ENCODE results near the gene CISTR.
"Not testable (repeated sequence)": the region's sequence is repeated elsewhere in the genome, so short reads cannot be mapped to it uniquely, and the experiment has no call there.

CISTR gene

DNA sequence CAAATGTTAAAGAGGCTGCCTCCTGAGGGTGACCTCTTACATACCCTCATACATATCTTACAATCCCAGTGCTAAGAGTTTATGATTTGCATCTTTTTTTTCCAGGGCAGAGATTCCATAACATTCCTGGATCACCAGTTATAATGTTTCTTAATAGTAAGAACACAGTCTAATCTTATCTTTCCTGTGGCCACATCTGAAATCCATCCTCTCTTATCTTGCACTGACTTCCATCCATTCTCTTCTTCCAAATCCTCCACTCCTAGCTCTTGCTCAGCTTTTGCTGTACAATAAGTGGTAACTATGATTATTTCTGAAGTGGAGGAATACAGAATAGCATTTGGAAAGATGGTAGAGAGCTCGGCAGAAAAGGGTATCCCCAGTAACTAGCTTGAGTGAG is 30.8 kb downstream of the CISTR start:
- in situ Hi-C loops (cut with HindIII; ENCODE audit: low pct_ligation_motif_present, low sequenced_read_pairs): no loop called here
- no peak for DNase-seq

DNA sequence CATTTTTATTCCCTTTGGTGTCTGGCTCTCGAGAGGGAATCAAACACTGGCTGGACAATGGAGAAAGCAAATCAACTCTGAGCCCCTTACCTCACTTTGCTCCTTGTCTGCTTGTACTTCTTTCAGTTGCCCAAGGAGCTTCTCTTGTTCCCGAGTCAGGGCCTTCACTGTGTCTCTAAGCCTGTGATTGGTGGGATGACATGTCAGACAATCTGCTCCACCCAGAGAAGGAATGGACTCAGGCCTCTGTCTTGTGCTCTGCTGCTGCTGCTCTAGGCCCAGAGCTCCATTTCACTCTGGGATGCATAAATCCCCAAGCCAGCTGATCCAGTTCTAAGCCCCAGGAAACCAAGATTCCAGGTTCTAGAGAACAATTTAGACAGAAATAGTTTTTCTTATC is 32.1 kb downstream of the CISTR start:
- in situ Hi-C loops (cut with HindIII; ENCODE audit: low pct_ligation_motif_present, low sequenced_read_pairs): no loop called here
- Histone ChIP-seq H3K36me3 (replicated peaks) (peaks cover 41% of the 10 kb centered on the region), H3K27me3 (replicated peaks) (no peaks in the 10 kb centered on the region), H3K4me3 (ENCODE audit: low read depth, low read length) (no peak overlapping the region), H3K27ac (no peak overlapping the region)
- TF ChIP-seq, protein P1, sequence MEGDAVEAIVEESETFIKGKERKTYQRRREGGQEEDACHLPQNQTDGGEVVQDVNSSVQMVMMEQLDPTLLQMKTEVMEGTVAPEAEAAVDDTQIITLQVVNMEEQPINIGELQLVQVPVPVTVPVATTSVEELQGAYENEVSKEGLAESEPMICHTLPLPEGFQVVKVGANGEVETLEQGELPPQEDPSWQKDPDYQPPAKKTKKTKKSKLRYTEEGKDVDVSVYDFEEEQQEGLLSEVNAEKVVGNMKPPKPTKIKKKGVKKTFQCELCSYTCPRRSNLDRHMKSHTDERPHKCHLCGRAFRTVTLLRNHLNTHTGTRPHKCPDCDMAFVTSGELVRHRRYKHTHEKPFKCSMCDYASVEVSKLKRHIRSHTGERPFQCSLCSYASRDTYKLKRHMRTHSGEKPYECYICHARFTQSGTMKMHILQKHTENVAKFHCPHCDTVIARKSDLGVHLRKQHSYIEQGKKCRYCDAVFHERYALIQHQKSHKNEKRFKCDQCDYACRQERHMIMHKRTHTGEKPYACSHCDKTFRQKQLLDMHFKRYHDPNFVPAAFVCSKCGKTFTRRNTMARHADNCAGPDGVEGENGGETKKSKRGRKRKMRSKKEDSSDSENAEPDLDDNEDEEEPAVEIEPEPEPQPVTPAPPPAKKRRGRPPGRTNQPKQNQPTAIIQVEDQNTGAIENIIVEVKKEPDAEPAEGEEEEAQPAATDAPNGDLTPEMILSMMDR (IDR thresholded peaks at IDR 0.05; ENCODE audit: low read depth, low read length, missing control alignments): no peak
- no peak for DNase-seq

More for the DNA sequence above, 30.8 kb downstream of the CISTR start:
- no peaks in the 10 kb centered on the region for H3K27me3 ChIP-seq (replicated peaks)
- peaks cover 34% of the 10 kb centered on the region for H3K36me3 ChIP-seq (replicated peaks)
- TF ChIP-seq, protein P1 (IDR thresholded peaks at IDR 0.05; ENCODE audit: low read depth, low read length, missing control alignments): no peak
- no peak overlapping the region for H3K4me3 ChIP-seq (ENCODE audit: low read depth, low read length)
- H3K27ac ChIP-seq: no peak overlapping the region

DNA sequence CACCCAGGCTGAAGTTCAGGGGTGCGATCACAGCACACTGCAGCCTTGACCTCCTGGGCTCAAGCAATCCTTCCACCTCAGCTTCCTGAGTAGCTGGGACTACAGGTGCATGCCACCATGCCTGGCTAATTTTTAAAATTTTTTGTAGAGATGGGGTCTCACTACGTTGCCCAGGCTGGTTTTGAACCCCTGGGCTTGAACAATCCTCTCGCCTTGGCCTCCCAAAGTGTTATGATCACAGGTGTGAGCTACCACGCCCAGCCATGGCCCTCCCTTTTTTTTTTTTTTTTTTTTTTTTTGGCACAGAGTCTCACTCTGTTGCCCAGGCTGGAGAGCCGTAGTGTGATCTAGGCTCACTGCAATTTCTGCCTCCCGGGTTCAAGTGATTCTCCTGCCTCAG is 33.2 kb downstream of the CISTR start:
- in situ Hi-C loops (cut with HindIII; ENCODE audit: low pct_ligation_motif_present, low sequenced_read_pairs); DNase-seq; H3K27me3 ChIP-seq (replicated peaks); H3K4me3 ChIP-seq (ENCODE audit: low read depth, low read length); H3K27ac ChIP-seq: not testable (repeated sequence)
- peaks cover 36% of the 10 kb centered on the region for H3K36me3 ChIP-seq (replicated peaks)

DNA sequence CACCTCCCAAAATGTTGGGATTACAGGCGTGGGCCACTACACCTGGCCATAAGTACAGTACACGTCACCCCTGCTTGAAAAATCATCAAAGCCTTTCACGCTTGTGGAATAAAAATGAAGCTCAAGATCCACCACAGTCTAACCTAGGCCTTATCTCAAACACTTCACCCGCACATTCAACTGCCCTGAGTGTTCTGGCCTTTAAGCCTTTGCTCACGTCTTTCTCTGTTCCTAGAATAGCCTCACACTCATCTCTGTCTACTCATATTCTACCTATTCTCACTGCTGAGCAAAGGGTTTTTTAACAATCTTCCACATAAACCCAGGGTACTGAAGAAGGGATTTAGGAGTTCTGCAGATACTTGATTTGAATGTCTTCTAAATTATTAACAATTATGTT is 34.5 kb downstream of the CISTR start:
- DNase-seq: no peak
- Histone ChIP-seq H3K27me3 (replicated peaks) (no peaks in the 10 kb centered on the region), H3K36me3 (replicated peaks) (peaks cover 28% of the 10 kb centered on the region), H3K27ac (no peak overlapping the region), H3K4me3 (ENCODE audit: low read depth, low read length) (no peak overlapping the region)
- in situ Hi-C loops (cut with HindIII; ENCODE audit: low pct_ligation_motif_present, low sequenced_read_pairs): no loop called here
- TF ChIP-seq, protein P1 (IDR thresholded peaks at IDR 0.05; ENCODE audit: low read depth, low read length, missing control alignments): no peak

DNA sequence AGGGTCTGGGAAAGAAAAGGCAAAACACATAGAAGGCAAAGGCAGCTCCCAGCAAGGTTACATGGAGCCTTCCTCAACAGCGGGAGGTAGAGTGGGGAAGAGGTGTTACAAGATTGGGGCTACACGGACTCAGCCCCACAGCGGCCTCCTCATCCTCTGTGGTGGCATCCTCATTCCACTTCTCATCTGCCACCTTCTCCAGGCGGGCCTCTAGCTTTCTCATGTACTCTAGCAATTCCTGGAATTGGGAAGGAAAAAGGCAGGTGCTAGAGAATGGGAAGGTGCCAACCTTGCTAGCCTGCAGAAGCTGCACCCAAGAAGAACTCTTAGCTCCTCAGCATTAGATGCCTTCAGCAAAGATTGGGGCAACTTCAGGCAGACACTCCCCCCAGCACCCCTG is 37.8 kb downstream of the CISTR start:
- no peaks in the 10 kb centered on the region for H3K27me3 ChIP-seq (replicated peaks)
- no peak overlapping the region for H3K27ac ChIP-seq
- H3K36me3 ChIP-seq (replicated peaks): peaks cover 10% of the 10 kb centered on the region
- in situ Hi-C loops (cut with HindIII; ENCODE audit: low pct_ligation_motif_present, low sequenced_read_pairs): no loop called here
- TF ChIP-seq, protein P1 (IDR thresholded peaks at IDR 0.05; ENCODE audit: low read depth, low read length, missing control alignments): no peak
- DNase-seq: no peak
- H3K4me3 ChIP-seq (ENCODE audit: low read depth, low read length): no peak overlapping the region

DNA sequence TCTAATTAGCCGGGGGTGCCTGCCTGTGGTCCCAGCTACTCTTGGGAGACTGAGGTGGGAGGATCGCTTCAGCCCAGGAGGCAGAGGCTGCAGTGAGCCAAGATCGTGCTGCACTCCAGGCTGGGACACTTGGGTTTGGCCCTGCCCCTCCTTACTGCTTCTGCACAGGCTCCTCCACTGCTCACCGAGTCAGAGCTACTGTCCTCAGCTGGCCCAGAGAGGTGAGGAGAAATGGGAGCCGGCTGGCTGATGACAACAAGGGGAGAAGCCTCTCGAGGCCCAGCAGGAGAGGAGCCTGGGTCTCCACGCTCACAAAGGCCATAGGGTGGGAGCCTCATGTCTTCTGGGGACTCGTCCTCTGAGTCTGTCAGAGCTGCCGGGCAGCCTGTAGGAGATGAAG is 38.3 kb downstream of the CISTR start:
- no peak overlapping the region for H3K27ac ChIP-seq
- in situ Hi-C loops (cut with HindIII; ENCODE audit: low pct_ligation_motif_present, low sequenced_read_pairs): no loop called here
- TF ChIP-seq, protein P1 (IDR thresholded peaks at IDR 0.05; ENCODE audit: low read depth, low read length, missing control alignments): no peak
- no peak for DNase-seq
- H3K4me3 ChIP-seq (ENCODE audit: low read depth, low read length): no peak overlapping the region
- H3K27me3 ChIP-seq (replicated peaks): peaks cover 4% of the 10 kb centered on the region
- H3K36me3 ChIP-seq (replicated peaks): peaks cover 10% of the 10 kb centered on the region
